ENCODE results near the gene TTC3. TPM values are rescaled to one million over a fixed set of nuclear protein-coding genes. Genes with fewer than 3 reads are reported as not detected.

Gene TTC3
- total and polyA plus RNA-seq, 10 of the 15 experiments (the other 5 are each of a cell fraction or from before 2014, with no cell fraction given): 23.1 to 94.9 (median 72.7) TPM

- TF ChIP-seq SREBF2 (IDR thresholded peaks at IDR 0.05; ENCODE audit: low read length): no peak
- no peak for TF ChIP-seq CTCF (IDR thresholded peaks at IDR 0.05 in 2 of 3, conservative IDR thresholded peaks at IDR 0.05 in 1 of 3; ENCODE audit: control insufficient read depth in 2 of 3, extremely low read depth in 1 of 3, insufficient read depth in 1 of 3, low read depth in 3 of 3, low read length in 3 of 3)
- TF ChIP-seq NR2C2 (IDR thresholded peaks at IDR 0.05; ENCODE audit: borderline replicate concordance, control insufficient read depth, insufficient read length, low read depth): no peak
Observed at GRCh38 chr21:37230632-37231248, 157.7 kb downstream of the TTC3 start (continued).

GRCh38 chr21:37231249-37231645 lies 158.2 kb downstream of the TTC3 start:
- Histone ChIP-seq H4K20me1 (ENCODE audit: control insufficient read depth, insufficient read depth) (no peaks in the 10 kb centered on the region), H3K9me3 (replicated peaks; ENCODE audit: control insufficient read depth, insufficient read depth, low read length) (no peaks in the 10 kb centered on the region), H3K27ac (ENCODE audit: control insufficient read depth, insufficient read depth) (no peak overlapping the region), H3K9ac (ENCODE audit: control insufficient read depth, insufficient read depth, low read length) (no peak overlapping the region), H3K4me3 (no peak overlapping the region), H3K36me3 (ENCODE audit: control insufficient read depth in 2 of 2, insufficient read depth in 2 of 2, low read length in 1 of 2) (peaks cover 26 to 27% of the 10 kb centered on the region in 2 experiments; a peak in 3 of 4 replicates), H3K4me1 (ENCODE audit: control insufficient read depth, insufficient read depth, low read length) (peaks cover 19% of the 10 kb centered on the region), H3K4me2 (ENCODE audit: control insufficient read depth, insufficient read depth) (no peak overlapping the region), H3K27me3 (replicated peaks in 1 of 2; ENCODE audit: control insufficient read depth in 2 of 2, insufficient read depth in 2 of 2, low read length in 1 of 2) (no peaks in the 10 kb centered on the region), H3K79me2 (ENCODE audit: control insufficient read depth, insufficient read depth, low read length) (no peaks in the 10 kb centered on the region; the same call in 1 of the 2 replicates), H2AFZ (ENCODE audit: control insufficient read depth, low read depth, low read length) (no peak overlapping the region)
- ChIA-PET SMC1A (ENCODE audit: uncharacterized antibody, unreplicated experiment) (interaction anchor here (1.2 to 4.6 kb wide), 2 partner anchors 26 to 58 kb away, joined by 4 to 34 read pairs; no protein-coding TSS in a partner anchor), POLR2A (interaction anchor here (2.5 kb wide), 1 partner anchor 28 kb away, joined by 12 read pairs; no protein-coding TSS in a partner anchor), CTCF (interaction anchor here (0.8 to 1.6 kb wide), 3 partner anchors 11 to 34 kb away, joined by 4 to 5 read pairs (median 4); no protein-coding TSS in a partner anchor), RAD21 (ENCODE audit: unreplicated experiment) (no interaction called here)
- no TSS peak for BruUV-seq (replicated peaks)
- ATAC-seq (no peak), FAIRE-seq (no peak), DNase-seq (ENCODE audit: low read depth, low spot score) (no peak)
- intact Hi-C loops (cut with micrococcal nuclease; ENCODE audit: unreplicated experiment) (no loop called here), in situ Hi-C loops (cut with MboI) (no loop called here)
- WGBS (ENCODE audit: insufficient coverage, insufficient replicate concordance, low lambda C conversion rate, missing lambda C conversion rate): 98% methylated on average over 12 of the region's 12 CpGs
- TF ChIP-seq SUPT20H (IDR thresholded peaks at IDR 0.05; ENCODE audit: borderline replicate concordance, control insufficient read depth, low read depth, low read length): no peak
- no peak for TF ChIP-seq NFYA (IDR thresholded peaks at IDR 0.05; ENCODE audit: borderline replicate concordance, low read depth, low read length)
- TF ChIP-seq MEF2B (IDR thresholded peaks at IDR 0.05; ENCODE audit: partially characterized antibody, poor library complexity, severe bottlenecking): no peak
- TF ChIP-seq NR2F1 (conservative IDR thresholded peaks at IDR 0.05): no peak
- TF ChIP-seq MAX (IDR thresholded peaks at IDR 0.05; ENCODE audit: low read depth, low read length): no peak
- TF ChIP-seq ZZZ3 (IDR thresholded peaks at IDR 0.05; ENCODE audit: control insufficient read depth, insufficient read length, low read depth): no peak
- TF ChIP-seq CHD4 (IDR thresholded peaks at IDR 0.05): no peak
- no peak for TF ChIP-seq POU2F2 (IDR thresholded peaks at IDR 0.05; ENCODE audit: borderline replicate concordance, low read depth, low read length)
- no peak for TF ChIP-seq MTA2 (IDR thresholded peaks at IDR 0.05; ENCODE audit: low read depth)
- no peak for TF ChIP-seq RELA (IDR thresholded peaks at IDR 0.05; ENCODE audit: borderline replicate concordance, partially characterized antibody)
- TF ChIP-seq CEBPZ (IDR thresholded peaks at IDR 0.05; ENCODE audit: low read depth, low read length): no peak
- TF ChIP-seq BCL3 (IDR thresholded peaks at IDR 0.05; ENCODE audit: borderline replicate concordance, insufficient read depth, low read depth, low read length, poor library complexity, severe bottlenecking): no peak

All from GM12878 (cell line).